Cerebellar cortex (tissue), 1 donor: ENCODE data around the gene ARID1A.

ENCODE experiments used
- DNase-seq: peaks from one replicate; pipeline ENCODE4 v3.0.0-alpha.2; 2015; ENCODE audit warnings: low spot score

Gene ARID1A

GRCh38 chr1:26728645-26729044 lies 32.8 kb downstream of the ARID1A start:
- DNase-seq = no peak

- no peak for DNase-seq
These were observed 33.8 kb downstream of the ARID1A start for GRCh38 chr1:26729633-26730032.

GRCh38 chr1:26730695-26731094 lies 34.9 kb downstream of the ARID1A start:
- DNase-seq = no peak

- no peak for DNase-seq
These were observed 35.6 kb downstream of the ARID1A start for GRCh38 chr1:26731233-26731902.

- DNase-seq = no peak
These were observed 37.6 kb downstream of the ARID1A start for GRCh38 chr1:26733392-26733791.

GRCh38 chr1:26733982-26734381 lies 38.2 kb downstream of the ARID1A start:
- DNase-seq = no peak

- DNase-seq = no peak
These were observed 38.8 kb downstream of the ARID1A start for GRCh38 chr1:26734501-26735058.

- no peak for DNase-seq
These were observed 43.6 kb downstream of the ARID1A start for GRCh38 chr1:26739329-26739914.

GRCh38 chr1:26740023-26740634 lies 44.3 kb downstream of the ARID1A start:
- DNase-seq = no peak

GRCh38 chr1:26740952-26741351 lies 45.1 kb downstream of the ARID1A start:
- peak; percentile 66 for DNase-seq

- no peak for DNase-seq
These were observed 47.7 kb downstream of the ARID1A start for GRCh38 chr1:26743426-26744059.

- DNase-seq = peak; percentile 94
These were observed 48.5 kb downstream of the ARID1A start for GRCh38 chr1:26744075-26744959.

GRCh38 chr1:26745191-26745590 lies 49.4 kb downstream of the ARID1A start:
- DNase-seq = no peak

GRCh38 chr1:26747048-26747447 lies 51.2 kb downstream of the ARID1A start:
- DNase-seq = no peak

- peak; percentile 69 for DNase-seq
These were observed 52.5 kb downstream of the ARID1A start for GRCh38 chr1:26748351-26748750.

GRCh38 chr1:26749458-26749857 lies 53.6 kb downstream of the ARID1A start:
- DNase-seq = no peak

- no peak for DNase-seq
These were observed 54.6 kb downstream of the ARID1A start for GRCh38 chr1:26750428-26750827.

- no peak for DNase-seq
These were observed 56.7 kb downstream of the ARID1A start for GRCh38 chr1:26752519-26752918.

- no peak for DNase-seq
These were observed 58.5 kb downstream of the ARID1A start for GRCh38 chr1:26754086-26754874.

- DNase-seq = no peak
These were observed 62.5 kb downstream of the ARID1A start for GRCh38 chr1:26758358-26758757.

GRCh38 chr1:26759531-26759930 lies 63.7 kb downstream of the ARID1A start:
- no peak for DNase-seq
